ENCODE data around the gene DGKQ.
"Not testable (repeated sequence)": the region's sequence is repeated elsewhere in the genome, so short reads cannot be mapped to it uniquely, and the experiment has no call there.

The DGKQ gene

DNA sequence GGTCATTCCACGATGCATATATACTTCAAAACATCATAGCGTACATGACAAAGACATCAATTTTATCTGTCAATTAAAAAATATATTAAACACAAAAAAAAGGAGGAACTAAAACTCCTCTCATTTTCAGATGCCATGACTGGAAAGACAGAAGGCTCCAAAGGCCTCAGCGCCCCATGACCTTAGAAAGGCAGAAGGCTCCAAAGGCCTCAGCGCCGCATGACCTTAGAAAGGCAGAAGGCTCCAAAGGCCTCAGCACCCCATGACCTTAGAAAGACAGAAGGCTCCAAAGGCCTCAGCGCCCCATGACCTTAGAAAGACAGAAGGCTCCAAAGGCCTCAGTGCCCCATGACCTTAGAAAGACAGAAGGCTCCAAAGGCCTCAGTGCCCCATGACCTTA lies 54.8 kb downstream of the DGKQ start:
- not testable (repeated sequence) for DNase-seq

DNA sequence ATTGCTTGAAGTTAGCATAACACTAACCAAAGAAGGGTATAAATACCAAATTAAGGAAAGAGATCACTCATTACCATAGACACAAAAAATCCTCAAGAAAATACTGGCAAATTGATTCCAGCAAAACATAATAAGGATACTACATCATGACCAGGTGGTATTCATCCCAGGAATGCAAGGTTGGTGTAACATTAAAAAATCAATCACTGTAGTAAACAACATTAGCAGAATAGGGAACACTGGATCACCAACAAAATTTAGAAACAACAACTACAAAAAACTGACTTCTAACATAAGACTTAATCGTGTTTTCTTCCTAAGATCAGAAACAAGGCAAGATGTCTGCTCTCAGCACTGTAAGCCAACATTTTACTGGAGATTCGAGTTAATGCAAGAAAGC lies 55.4 kb downstream of the DGKQ start:
- no peak for DNase-seq

DNA sequence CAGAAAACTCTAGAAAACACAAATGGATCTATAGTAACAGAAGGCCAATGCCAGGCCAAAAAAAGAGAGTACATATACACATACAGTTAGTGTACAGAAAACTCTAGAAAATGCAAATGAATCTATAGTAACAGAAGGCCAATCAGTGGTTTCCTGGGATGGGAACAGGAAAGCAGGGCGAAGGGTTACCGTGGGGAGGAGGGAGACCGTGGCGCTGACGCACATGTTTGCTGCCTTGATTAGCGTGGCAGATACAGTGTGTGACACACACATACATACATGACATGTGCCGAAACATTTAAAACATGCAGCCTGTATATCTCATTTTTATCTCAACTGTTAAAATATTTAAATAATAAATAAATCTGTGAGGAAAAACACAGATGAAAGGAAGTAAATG lies 55.9 kb downstream of the DGKQ start:
- DNase-seq, result no peak

- DNase-seq, result no peak
Measured at GRCh38 chr4:915595-915994, 57.8 kb downstream of the DGKQ start.

GRCh38 chr4:915041-915474 lies 58.3 kb downstream of the DGKQ start:
- no peak for DNase-seq

DNA sequence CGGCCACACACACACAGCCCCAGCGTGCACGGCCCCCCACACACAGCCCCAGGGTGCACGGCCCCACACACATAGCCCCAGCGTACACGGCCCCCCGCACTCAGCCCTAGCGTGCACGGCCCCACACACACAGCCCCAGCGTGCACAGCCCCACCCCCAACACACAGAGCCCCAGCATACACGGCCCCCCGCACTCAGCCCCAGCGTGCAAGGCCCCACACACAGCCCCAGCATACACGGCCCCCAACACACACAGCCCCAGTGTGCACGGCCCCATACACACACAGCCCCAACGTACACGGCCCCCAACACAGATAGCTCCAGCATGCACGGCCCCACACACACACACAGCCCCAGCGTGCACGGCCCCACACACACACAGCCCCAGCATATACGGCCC lies 58.8 kb downstream of the DGKQ start:
- DNase-seq, result no peak

GRCh38 chr4:913280-913618 lies 60.1 kb downstream of the DGKQ start:
- DNase-seq, result no peak

- DNase-seq, result no peak
Measured at GRCh38 chr4:912548-913279, 60.7 kb downstream of the DGKQ start.

GRCh38 chr4:911871-912490 lies 61.4 kb downstream of the DGKQ start:
- DNase-seq, result no peak

DNA sequence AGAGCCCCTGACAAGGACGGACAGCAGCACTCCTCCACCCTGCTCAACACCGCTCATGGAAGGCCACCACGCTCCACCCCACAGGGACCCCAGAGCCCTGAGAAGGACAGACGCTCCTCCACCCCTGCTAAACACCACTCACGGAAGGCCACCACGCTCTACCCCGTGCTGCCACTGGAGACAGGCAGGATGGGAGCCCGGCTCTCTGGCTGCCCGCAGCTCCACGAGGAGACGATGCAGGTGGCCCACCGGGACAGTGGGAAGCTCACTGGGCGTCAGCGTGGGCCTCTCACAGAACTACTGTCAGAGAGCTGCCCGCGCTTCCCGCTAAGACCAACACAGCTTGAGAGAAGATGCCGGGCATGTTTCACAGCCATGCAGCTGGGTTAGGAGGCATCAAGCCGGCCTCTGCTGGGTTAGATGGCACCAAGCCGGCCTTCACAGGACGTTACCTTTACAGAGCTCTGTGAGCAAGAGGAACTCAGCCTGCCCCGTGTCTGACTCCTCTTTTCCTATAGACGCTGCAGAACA lies 62.1 kb downstream of the DGKQ start:
- DNase-seq, result no peak

GRCh38 chr4:910366-911091 lies 62.8 kb downstream of the DGKQ start:
- DNase-seq, result no peak

DNA sequence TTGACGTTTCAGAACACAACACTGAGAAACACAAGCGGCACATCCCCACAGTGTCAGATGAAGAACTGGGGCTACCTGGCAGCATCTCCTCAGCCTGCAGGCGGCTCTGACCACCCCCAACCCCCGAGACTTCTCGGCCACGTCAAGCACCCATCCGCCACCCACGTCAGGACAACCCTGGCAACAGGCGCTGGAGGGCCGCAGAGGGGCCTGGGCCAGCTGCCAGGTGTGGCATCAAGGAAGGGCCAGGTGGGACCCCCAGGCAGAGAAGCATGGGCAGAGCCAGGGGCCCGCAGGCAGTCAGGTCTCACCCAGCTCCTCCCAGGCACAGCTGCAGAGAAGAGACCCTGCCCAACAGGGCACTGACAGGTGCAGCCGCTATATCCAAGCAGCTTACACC lies 63.5 kb downstream of the DGKQ start:
- DNase-seq, result no peak

- DNase-seq, result no peak
Measured at GRCh38 chr4:909131-909571, 64.2 kb downstream of the DGKQ start.
